Effector memory CD8-positive, alpha-beta T cell (primary cell): ENCODE results near the gene FBXO31.

ENCODE experiments used
- ATAC-seq: fragments of 150-1000 bp; cut with Tn5 transposase; replicated peaks from 2 replicates; pipeline ENCODE4 v1.10.0; 2021; ENCODE audit warnings: mild to moderate bottlenecking, moderate library complexity
- DNase-seq, 3 experiments: peaks; one replicate each; pipeline ENCODE4 v3.0.0; 2021
- H3K27ac Mint-ChIP-seq, 2 donors: one replicate each; pipeline ENCODE4 v1.8.0; 2022; ENCODE audit warnings: mild to moderate bottlenecking in 2 of 2, mixed read lengths in 2 of 2, moderate library complexity in 2 of 2
- H3K27me3 Mint-ChIP-seq, 2 donors: one replicate each; pipeline ENCODE4 v1.8.0; 2022; ENCODE audit warnings: mixed read lengths in 2 of 2
- H3K36me3 Mint-ChIP-seq: one replicate; pipeline ENCODE4 v1.8.0; 2022; ENCODE audit warnings: mild to moderate bottlenecking, moderate library complexity, mixed read lengths; ENCODE audit not compliant: insufficient read depth
- H3K4me1 Mint-ChIP-seq, 2 donors: one replicate each; pipeline ENCODE4 v1.8.0; 2022; ENCODE audit warnings: low read depth in 2 of 2, mixed read lengths in 2 of 2
- H3K4me3 Mint-ChIP-seq, 2 donors: one replicate each; pipeline ENCODE4 v1.8.0; 2022; ENCODE audit warnings: mild to moderate bottlenecking in 2 of 2, mixed read lengths in 2 of 2, moderate library complexity in 2 of 2
- H3K9me3 Mint-ChIP-seq, 2 donors: one replicate each; pipeline ENCODE4 v1.8.0; 2022; ENCODE audit warnings: mixed read lengths in 2 of 2

FBXO31 gene

GRCh38 chr16:87335625-87336433 is 47.7 kb downstream of the FBXO31 start:
- Mint-ChIP-seq H3K27me3 (no peaks in the 10 kb centered on the region), H3K27ac (peak overlapping the region in 1 of 2 donors; percentile 21), H3K4me1 (peaks cover 10 to 11% of the 10 kb centered on the region in 2 donors), H3K4me3 (no peak overlapping the region), H3K9me3 (no peaks in the 10 kb centered on the region), H3K36me3 (peaks cover 29% of the 10 kb centered on the region)
- DNase-seq (no peak), ATAC-seq (no peak)

DNA sequence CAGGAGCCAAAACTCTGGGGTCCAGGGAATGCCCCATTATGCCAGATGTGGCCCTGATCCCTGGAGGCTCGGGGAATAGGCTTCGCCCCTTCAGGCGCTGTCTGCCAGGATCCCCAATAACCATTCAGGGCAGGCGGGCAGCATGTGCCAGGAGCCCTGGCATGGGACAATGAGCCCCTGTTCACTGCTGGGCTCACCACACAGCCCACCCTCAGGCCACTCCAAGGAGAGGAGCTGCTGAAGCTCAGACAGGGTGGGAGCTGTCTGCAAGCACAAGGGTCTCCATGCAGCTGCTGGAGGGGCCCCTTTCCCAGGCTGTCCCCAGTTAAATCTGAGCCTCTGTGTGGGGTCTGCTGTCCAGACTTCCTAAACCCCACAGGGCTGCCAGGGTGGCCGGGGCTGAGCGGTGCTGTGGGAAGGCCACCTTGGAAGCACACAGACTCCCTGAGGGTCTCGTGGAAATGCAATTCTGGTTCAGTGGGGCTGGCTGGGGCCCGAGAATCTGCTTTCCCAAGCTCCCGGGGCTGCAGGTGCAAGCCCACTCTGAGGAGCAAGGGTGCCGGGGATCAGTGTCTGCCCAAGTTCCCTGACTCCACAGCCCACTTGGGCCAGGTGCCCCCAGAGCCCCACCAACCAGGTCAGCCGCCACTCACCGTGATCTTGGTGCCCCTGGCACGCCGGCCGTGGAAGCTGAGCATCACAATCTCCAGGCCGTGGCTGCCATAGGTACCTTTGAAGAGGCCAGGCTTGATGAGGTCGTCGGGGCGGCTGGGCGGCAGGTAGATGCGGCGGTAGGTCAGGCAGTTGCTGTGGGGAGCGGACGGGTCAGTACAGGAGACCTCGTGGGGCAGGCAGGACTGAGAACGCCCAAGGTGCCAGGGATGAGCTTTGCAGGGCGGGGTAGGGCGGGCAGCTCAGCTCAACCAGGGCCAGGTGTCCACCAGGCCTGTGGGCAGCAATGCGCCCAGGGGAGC is 48.6 kb downstream of the FBXO31 start:
- Mint-ChIP-seq H3K9me3 (no peaks in the 10 kb centered on the region), H3K27me3 (no peaks in the 10 kb centered on the region), H3K36me3 (peaks cover 24% of the 10 kb centered on the region), H3K4me3 (no peak overlapping the region), H3K27ac (peak overlapping the region in 1 of 2 donors; percentile 21), H3K4me1 (peaks cover 10 to 11% of the 10 kb centered on the region in 2 donors)
- DNase-seq (no peak), ATAC-seq (no peak)

- Mint-ChIP-seq H3K4me3 (no peak overlapping the region), H3K4me1 (peaks cover 4 to 5% of the 10 kb centered on the region in 2 donors), H3K27me3 (no peaks in the 10 kb centered on the region), H3K36me3 (peaks cover 28% of the 10 kb centered on the region), H3K9me3 (no peaks in the 10 kb centered on the region), H3K27ac (no peak overlapping the region)
- no peak for ATAC-seq
- no peak for DNase-seq
Measured at GRCh38 chr16:87333581-87334331, 49.8 kb downstream of the FBXO31 start.

DNA sequence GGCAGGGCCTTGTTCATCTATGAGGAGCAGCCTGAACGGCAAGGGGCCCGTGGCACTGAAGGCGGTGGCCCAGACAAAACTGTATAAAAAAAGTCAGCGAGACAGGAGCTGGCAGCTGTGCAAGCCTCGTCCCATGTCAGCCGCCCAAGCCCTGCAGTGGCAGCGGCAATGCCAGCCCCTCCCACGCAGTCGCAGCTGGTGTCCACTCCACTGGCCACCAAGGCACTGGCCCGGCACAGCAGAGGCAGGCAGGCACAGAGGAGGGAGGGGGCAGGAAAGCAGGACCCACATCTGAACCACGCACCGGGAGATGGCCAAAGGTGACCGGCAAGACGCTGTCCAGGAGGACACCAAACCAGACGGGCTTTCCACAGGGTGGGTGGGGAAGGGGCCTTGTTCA is 50.5 kb downstream of the FBXO31 start:
- ATAC-seq: no peak
- H3K36me3 Mint-ChIP-seq: peaks cover 24% of the 10 kb centered on the region
- H3K27me3 Mint-ChIP-seq: no peaks in the 10 kb centered on the region
- H3K27ac Mint-ChIP-seq: no peak overlapping the region
- H3K9me3 Mint-ChIP-seq: no peaks in the 10 kb centered on the region
- no peak for DNase-seq
- H3K4me3 Mint-ChIP-seq: no peak overlapping the region
- peaks cover 3% of the 10 kb centered on the region in 2 donors for H3K4me1 Mint-ChIP-seq

DNA sequence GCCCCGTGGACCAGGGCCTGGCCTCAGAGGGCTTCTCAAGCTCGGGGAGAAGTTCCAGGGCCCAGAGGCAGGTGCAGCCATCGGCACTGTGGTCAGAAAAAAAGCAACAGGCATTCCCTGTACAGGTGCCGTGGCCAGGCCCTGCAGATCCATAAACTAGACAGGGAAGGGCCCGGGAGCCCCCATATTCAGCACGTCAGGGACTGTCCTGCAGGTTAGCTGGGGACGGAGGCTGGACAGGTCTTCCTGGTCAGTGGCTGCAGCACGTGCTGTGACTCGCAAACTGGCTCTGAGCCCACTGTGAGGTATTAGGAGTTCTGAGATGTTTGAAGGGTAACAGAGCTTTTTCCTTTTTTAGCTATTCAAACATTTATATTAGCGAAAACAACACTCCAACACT is 51.4 kb downstream of the FBXO31 start:
- Mint-ChIP-seq H3K9me3 (no peaks in the 10 kb centered on the region), H3K4me3 (no peak overlapping the region), H3K36me3 (peaks cover 20% of the 10 kb centered on the region), H3K27me3 (no peaks in the 10 kb centered on the region), H3K27ac (peak overlapping the region in 1 of 2 donors; percentile 28), H3K4me1 (peaks cover 1 to 3% of the 10 kb centered on the region in 2 donors)
- DNase-seq (no peak), ATAC-seq (no peak)

- H3K4me1 Mint-ChIP-seq: peaks cover 0 to 3% of the 10 kb centered on the region in 2 donors
- H3K27me3 Mint-ChIP-seq: no peaks in the 10 kb centered on the region
- DNase-seq (no peak), ATAC-seq (no peak)
- H3K27ac Mint-ChIP-seq: no peak overlapping the region
- H3K9me3 Mint-ChIP-seq: no peaks in the 10 kb centered on the region
- H3K4me3 Mint-ChIP-seq: no peak overlapping the region
- H3K36me3 Mint-ChIP-seq: peaks cover 21% of the 10 kb centered on the region
Measured at GRCh38 chr16:87331241-87331801, 52.3 kb downstream of the FBXO31 start.

DNA sequence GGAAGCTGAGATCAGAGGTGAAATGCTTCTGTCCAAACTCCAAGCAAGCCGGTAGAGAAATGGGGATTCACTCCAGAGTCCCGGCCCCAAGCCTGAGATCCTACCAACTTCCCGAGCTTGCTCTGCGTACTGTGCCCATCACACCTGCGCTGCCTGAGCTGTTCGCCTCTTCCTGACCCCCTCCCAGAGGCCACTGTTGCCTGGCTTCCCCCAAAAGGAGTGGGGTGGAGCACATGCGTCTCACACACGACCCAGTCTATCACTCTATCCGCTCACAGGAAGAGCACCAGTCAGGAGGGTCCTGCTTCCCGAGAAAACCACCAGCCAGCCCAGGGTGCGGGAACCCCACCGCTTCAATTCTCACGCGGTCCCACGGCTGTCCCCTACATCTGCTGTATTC is 52.9 kb downstream of the FBXO31 start:
- H3K9me3 Mint-ChIP-seq: no peaks in the 10 kb centered on the region
- peaks cover 0 to 3% of the 10 kb centered on the region in 2 donors for H3K4me1 Mint-ChIP-seq
- peaks cover 19% of the 10 kb centered on the region for H3K36me3 Mint-ChIP-seq
- no peak overlapping the region for H3K27ac Mint-ChIP-seq
- H3K4me3 Mint-ChIP-seq: no peak overlapping the region
- DNase-seq: no peak
- no peak for ATAC-seq
- no peaks in the 10 kb centered on the region for H3K27me3 Mint-ChIP-seq

GRCh38 chr16:87330257-87330624 is 53.3 kb downstream of the FBXO31 start:
- no peak overlapping the region for H3K27ac Mint-ChIP-seq
- peaks cover 2 to 3% of the 10 kb centered on the region in 2 donors for H3K4me1 Mint-ChIP-seq
- H3K9me3 Mint-ChIP-seq: no peaks in the 10 kb centered on the region
- DNase-seq (no peak), ATAC-seq (no peak)
- H3K36me3 Mint-ChIP-seq: peaks cover 17% of the 10 kb centered on the region
- H3K27me3 Mint-ChIP-seq: no peaks in the 10 kb centered on the region
- H3K4me3 Mint-ChIP-seq: no peak overlapping the region

GRCh38 chr16:87329436-87330256 is 53.9 kb downstream of the FBXO31 start:
- H3K9me3 Mint-ChIP-seq: no peaks in the 10 kb centered on the region
- H3K4me1 Mint-ChIP-seq: peaks cover 2 to 3% of the 10 kb centered on the region in 2 donors
- DNase-seq (no peak), ATAC-seq (no peak)
- H3K27me3 Mint-ChIP-seq: no peaks in the 10 kb centered on the region
- no peak overlapping the region for H3K4me3 Mint-ChIP-seq
- peaks cover 19% of the 10 kb centered on the region for H3K36me3 Mint-ChIP-seq
- no peak overlapping the region for H3K27ac Mint-ChIP-seq

DNA sequence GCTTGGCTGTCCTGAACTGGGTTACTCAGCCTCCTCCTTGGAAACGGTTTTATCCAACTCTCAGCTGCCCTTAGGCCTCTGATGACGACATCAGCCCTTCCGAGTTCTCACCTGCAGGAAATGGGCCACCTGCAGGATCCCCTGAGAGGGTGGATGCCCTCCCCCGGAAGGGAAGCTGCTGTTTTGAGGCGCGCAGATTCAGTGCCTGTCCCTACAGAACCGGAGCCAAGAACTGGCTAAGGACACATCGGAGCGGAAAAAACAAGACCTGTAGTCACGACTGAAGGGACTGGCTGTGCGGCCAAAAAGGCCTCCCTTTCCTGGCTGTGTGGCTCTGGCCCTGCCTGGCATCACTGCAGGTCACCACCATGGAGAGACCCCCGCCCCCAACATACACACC is 54.7 kb downstream of the FBXO31 start:
- Mint-ChIP-seq H3K27ac (no peak overlapping the region), H3K27me3 (no peaks in the 10 kb centered on the region), H3K4me1 (peaks cover 0 to 5% of the 10 kb centered on the region in 2 donors), H3K36me3 (peaks cover 17% of the 10 kb centered on the region), H3K4me3 (no peak overlapping the region), H3K9me3 (no peaks in the 10 kb centered on the region)
- no peak for ATAC-seq
- no peak for DNase-seq

DNA sequence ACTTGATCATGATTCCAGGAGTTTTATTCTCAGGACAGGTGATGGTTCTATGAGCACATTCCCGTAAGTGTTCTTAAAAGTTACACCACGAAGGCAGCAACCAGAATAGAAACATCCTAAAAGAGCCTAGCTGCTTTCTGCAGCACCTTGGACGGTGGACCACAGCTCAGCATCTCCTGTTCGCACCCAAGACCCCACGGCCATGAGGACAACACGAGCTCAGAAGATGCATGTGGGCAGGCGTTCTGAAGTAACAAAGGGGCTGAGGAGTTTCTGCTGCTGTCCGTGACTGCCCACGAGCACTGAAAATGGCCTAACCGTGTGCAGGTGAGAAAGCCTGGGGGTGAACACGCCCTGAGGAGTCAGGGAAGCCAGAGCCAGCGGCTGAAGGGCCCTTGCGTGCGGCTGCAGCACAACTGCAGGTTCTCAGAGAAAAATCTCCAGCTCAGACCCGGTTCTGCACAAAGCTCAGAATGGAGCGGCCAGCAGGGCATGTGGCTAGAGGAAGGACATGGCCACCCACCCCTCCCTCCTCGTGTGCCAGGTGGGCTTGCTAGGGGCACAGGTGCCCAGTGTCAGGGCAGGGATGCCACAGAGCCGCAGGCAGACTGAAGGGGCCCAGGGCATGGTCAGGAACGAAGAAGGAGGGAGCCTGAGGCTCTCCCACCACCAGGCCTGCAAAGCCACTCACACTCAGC is 55.6 kb downstream of the FBXO31 start:
- H3K27ac Mint-ChIP-seq: no peak overlapping the region

GRCh38 chr16:87326151-87326571 is 57.4 kb downstream of the FBXO31 start:
- ATAC-seq: no peak
- no peak for DNase-seq
- Mint-ChIP-seq H3K4me3 (no peak overlapping the region), H3K9me3 (no peaks in the 10 kb centered on the region), H3K4me1 (peaks cover 0 to 5% of the 10 kb centered on the region in 2 donors), H3K27me3 (no peaks in the 10 kb centered on the region), H3K27ac (no peak overlapping the region), H3K36me3 (peaks cover 13% of the 10 kb centered on the region)

More for the DNA sequence above, 55.6 kb downstream of the FBXO31 start:
- Mint-ChIP-seq H3K36me3 (peaks cover 17% of the 10 kb centered on the region), H3K9me3 (no peaks in the 10 kb centered on the region), H3K4me3 (no peak overlapping the region), H3K27me3 (no peaks in the 10 kb centered on the region), H3K4me1 (peaks cover 0 to 5% of the 10 kb centered on the region in 2 donors)
- ATAC-seq (no peak), DNase-seq (no peak)
